HG03066 (cell line): ENCODE results near the gene TMEM87A.

ENCODE experiments used
- ATAC-seq: cut with Tn5 transposase; IDR thresholded peaks from one replicate; pipeline ENCODE4 v1.9.1; 2021; ENCODE audit warnings: low read depth; ENCODE audit not compliant: unreplicated experiment

The TMEM87A gene

GRCh38 chr15:42166225-42166940 is 106.8 kb downstream of the TMEM87A start:
- no peak for ATAC-seq

- ATAC-seq, result no peak
Observed at GRCh38 chr15:42165106-42165505, 108.1 kb downstream of the TMEM87A start.

- no peak for ATAC-seq
Observed at GRCh38 chr15:42163947-42164550, 109.2 kb downstream of the TMEM87A start.

DNA sequence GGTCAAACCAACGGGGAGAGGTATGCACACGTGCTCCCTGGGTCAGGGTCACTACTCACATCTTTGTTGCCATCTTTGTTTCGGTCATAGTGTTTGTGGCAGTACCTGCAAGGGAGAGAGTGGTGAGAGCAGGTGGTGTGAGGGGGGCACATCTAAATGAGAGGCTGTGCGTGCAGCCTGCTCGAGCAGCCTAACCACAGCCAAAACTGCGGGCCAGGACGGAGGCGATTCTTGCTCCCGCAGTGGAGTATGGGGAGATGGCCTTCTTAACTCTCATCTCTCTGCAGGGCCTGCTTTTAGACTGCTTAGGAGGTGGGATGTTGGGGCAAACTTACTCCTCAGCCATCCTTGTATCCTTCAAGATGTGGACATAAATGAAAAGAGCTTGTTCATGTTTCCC is 109.9 kb downstream of the TMEM87A start:
- ATAC-seq, result no peak
